K562 (cell line): ENCODE measurements around the gene CERS6. TPM values are rescaled to one million over a fixed set of nuclear protein-coding genes. Genes with fewer than 3 reads are reported as not detected.

Experiments
- ATF1 ChIP-seq, 2 experiments: fragments of 450-650 bp in 1 of 2; IDR thresholded peaks; 2 replicates each; pipeline ENCODE4 v1.6.1; 2016; ENCODE audit warnings: missing compliant biosample characterization in 1 of 2, missing genetic modification characterization in 1 of 2
- CBFA2T3 ChIP-seq: fragments of 450-650 bp; IDR thresholded peaks from 2 replicates; pipeline ENCODE4 v1.6.1; 2017
- CHD1 ChIP-seq: fragments of 200-600 bp; sonication (generic); IDR thresholded peaks from one replicate; pipeline ENCODE4 v1.6.1; 2012; ENCODE audit warnings: mild to moderate bottlenecking, moderate library complexity, low read length, inconsistent platforms
- CREM ChIP-seq: IDR thresholded peaks from 2 replicates; pipeline ENCODE4 v1.6.1; 2014; ENCODE audit warnings: antibody characterized with exemption, low read depth
- CXXC5 ChIP-seq: fragments of 250-450 bp; sonication (Bioruptor Pico); IDR thresholded peaks from 2 replicates; pipeline ENCODE4 v1.8.0; 2022; ENCODE audit warnings: inconsistent platforms, mild to moderate bottlenecking, moderate library complexity
- EZH2 ChIP-seq: IDR thresholded peaks from 2 replicates; pipeline ENCODE4 v1.6.1; 2012; ENCODE audit warnings: low read depth, mild to moderate bottlenecking, inconsistent platforms, low read length, borderline replicate concordance
- FOXJ3 ChIP-seq: sonication (generic); formaldehyde crosslinking; IDR thresholded peaks from 2 replicates; pipeline ENCODE4 v1.4.0; 2020; ENCODE audit warnings: mild to moderate bottlenecking, missing genetic modification reagents
- GATAD2B ChIP-seq: fragments of 450-650 bp; IDR thresholded peaks from 2 replicates; pipeline ENCODE4 v1.6.1; 2017; ENCODE audit warnings: mild to moderate bottlenecking, borderline replicate concordance
- HDAC1 ChIP-seq, 2 experiments: fragments of 450-650 bp; IDR thresholded peaks; 2 replicates each; pipeline ENCODE4 v1.6.1; 2016 to 2017; ENCODE audit warnings: inconsistent platforms in 1 of 2, mild to moderate bottlenecking in 1 of 2, moderate library complexity in 1 of 2
- JUND ChIP-seq, 2 experiments: IDR thresholded peaks; 2 replicates in 1 of 2; 3 replicates in 1 of 2; pipeline ENCODE4 v1.6.1; 2011; ENCODE audit warnings: borderline replicate concordance in 2 of 2, low read depth in 2 of 2, low read length in 2 of 2, improper control_type of control experiment in 1 of 2, missing biosample characterization in 1 of 2, missing genetic modification characterization in 1 of 2, missing genetic modification reagents in 1 of 2
- MAZ ChIP-seq, 2 experiments: fragments of 450-650 bp in 1 of 2; sonication (generic) in 1 of 2; formaldehyde crosslinking; IDR thresholded peaks in 1 of 2; conservative IDR thresholded peaks in 1 of 2; 2 replicates each; pipeline versions ENCODE4 v1.4.0 to v1.5.0; 2020; ENCODE audit warnings: mild to moderate bottlenecking in 1 of 2, missing genetic modification reagents in 1 of 2
- NRF1 ChIP-seq, 2 experiments: fragments of 450-650 bp; IDR thresholded peaks in 1 of 2; conservative IDR thresholded peaks in 1 of 2; 2 replicates each; pipeline ENCODE4 v1.6.1; 2014; ENCODE audit warnings: mild to moderate bottlenecking in 2 of 2
- POLR2AphosphoS2 ChIP-seq: IDR thresholded peaks from 2 replicates; pipeline ENCODE4 v1.6.1; 2012; ENCODE audit warnings: low read length, improper control_type of control experiment
- RBM15 ChIP-seq: fragments of 200-400 bp; formaldehyde crosslinking; IDR thresholded peaks from 2 replicates; pipeline ENCODE4 v1.6.1; 2018; ENCODE audit warnings: mild to moderate bottlenecking, low read length, moderate library complexity; ENCODE audit not compliant: insufficient read depth
- RFX7 ChIP-seq: fragments of 250-450 bp; sonication (Bioruptor Pico); IDR thresholded peaks from 2 replicates; pipeline ENCODE4 v1.5.1; 2021; ENCODE audit warnings: mild to moderate bottlenecking
- SMC3 ChIP-seq: conservative IDR thresholded peaks from 2 replicates; pipeline ENCODE4 v1.6.1; 2011; ENCODE audit warnings: low read depth, low read length, improper control_type of control experiment; ENCODE audit not compliant: insufficient read depth
- SRSF7 ChIP-seq: fragments of 200-400 bp; formaldehyde crosslinking; optimal IDR thresholded peaks from 2 replicates; pipeline ENCODE3; 2017; ENCODE audit warnings: mild to moderate bottlenecking, low read depth, low read length
- TAF9B ChIP-seq: fragments of 450-650 bp; IDR thresholded peaks from 2 replicates; pipeline ENCODE4 v1.6.1; 2018; ENCODE audit warnings: mild to moderate bottlenecking; ENCODE audit not compliant: partially characterized antibody
- TAL1 ChIP-seq: fragments of 450-650 bp; IDR thresholded peaks from 2 replicates; pipeline ENCODE4 v1.6.1; 2016; ENCODE audit warnings: mild to moderate bottlenecking
- TFAM ChIP-seq: fragments of 250-450 bp; sonication (Bioruptor Pico); conservative IDR thresholded peaks from 2 replicates; pipeline ENCODE4 v1.5.0; 2021; ENCODE audit warnings: mild to moderate bottlenecking, moderate library complexity
- ZBTB26 ChIP-seq: fragments of 450-650 bp; formaldehyde crosslinking; IDR thresholded peaks from 2 replicates; pipeline ENCODE4 v1.4.0; 2022; ENCODE audit warnings: missing genetic modification characterization
- ZNF134 ChIP-seq: fragments of 250-450 bp; sonication (Bioruptor Pico); conservative IDR thresholded peaks from 2 replicates; pipeline ENCODE4 v1.4.0; 2020
- polyA plus RNA-seq, 8 experiments: library from polyadenylated mRNA; depleted of rRNA in 4 of 8; stranded (reverse) in 5 of 8; unstranded in 3 of 8; fragments of >200 nt; fragmentation: Nextera tagmentation in 2 of 8; fragmentation: Illumina TruSeq in 1 of 8; extraction: Ambion mirVana in 2 of 8; extraction: Trizol in 1 of 8; gene quantifications; 2 replicates each; pipeline versions ENCODE4 v1.2.1 to v1.2.3, GENCODE V29; 2011 to 2014; ENCODE audit warnings: inconsistent platforms in 1 of 8, missing spikeins in 1 of 8
- total RNA-seq, 7 experiments: library from RNA; depleted of rRNA in 6 of 7; stranded (reverse); fragments of >200 nt in 6 of 7; fragmentation: Illumina TruSeq in 2 of 7; extraction: Trizol in 2 of 7; gene quantifications; 2 replicates each; pipeline versions ENCODE4 v1.2.1 to v1.2.3, GENCODE V29; 2011 to 2021; ENCODE audit warnings: low replicate concordance in 1 of 7
- TF ChIP-seq, protein P1 (sequence below): fragments of 450-650 bp; formaldehyde crosslinking; IDR thresholded peaks from 2 replicates; pipeline ENCODE4 v1.4.0; 2020; ENCODE audit warnings: mild to moderate bottlenecking, moderate library complexity
- TF ChIP-seq, protein P2 (sequence below), 2 experiments: fragments of 450-650 bp; conservative IDR thresholded peaks; 2 replicates each; pipeline ENCODE4 v1.6.1; 2017; ENCODE audit warnings: mild to moderate bottlenecking in 2 of 2, moderate library complexity in 2 of 2

Gene CERS6
- total and polyA plus RNA-seq, 9 of the 15 experiments (the other 6 are each of a cell fraction or from before 2014, with no cell fraction given), result 1.6 to 13.6 (median 11.4) TPM

DNA sequence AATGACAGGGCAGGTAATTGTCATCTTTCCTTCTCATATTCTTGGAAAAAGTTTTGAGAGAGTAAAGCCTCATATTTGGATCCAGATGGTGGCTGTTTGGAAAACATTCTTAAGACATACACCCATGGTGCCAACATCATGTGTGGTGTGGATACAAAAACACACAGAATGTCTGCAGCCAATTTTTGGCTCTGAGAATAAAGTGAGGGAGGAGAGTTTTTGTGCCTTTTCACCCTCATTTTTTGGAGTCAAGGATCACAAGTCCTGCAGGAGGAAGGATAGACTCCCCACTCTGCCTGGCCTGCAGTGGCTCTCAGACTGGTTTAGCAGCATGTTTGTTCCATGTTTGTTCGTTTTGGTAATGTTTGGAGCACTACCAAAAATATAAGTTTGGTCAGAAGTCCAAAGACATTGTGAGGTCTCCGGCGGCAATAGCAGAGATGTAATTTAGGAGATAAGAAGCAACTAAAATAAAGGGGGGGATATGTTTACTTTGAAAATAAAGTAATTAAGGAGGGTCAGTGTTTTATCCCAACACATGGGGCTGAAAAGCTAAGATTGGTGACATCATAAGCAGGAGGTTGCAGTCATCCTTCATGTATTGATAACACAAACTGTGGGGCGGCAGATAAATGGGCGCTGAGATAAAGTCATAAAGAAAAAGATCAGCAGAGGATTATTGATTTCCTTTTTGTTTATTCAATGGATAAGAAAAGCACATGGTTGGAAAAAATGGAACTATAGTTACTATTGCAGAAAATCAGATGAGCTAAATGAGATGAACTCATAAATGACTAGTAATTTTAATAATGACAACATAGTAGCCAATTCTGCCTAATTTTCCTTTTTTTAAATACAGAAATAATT is 347.0 kb downstream of the CERS6 start (continued):
- TF ChIP-seq EZH2, result no peak
- TF ChIP-seq HDAC1 (IDR thresholded peaks at IDR 0.05), result 0 out of 4 replicates have a peak, but pooled peaks have one; percentile 2 to 33
- TF ChIP-seq GATAD2B, result peak; percentile 79; the same call in 1 of the 2 replicates
- peak; percentile 88 for TF ChIP-seq CBFA2T3
- TF ChIP-seq, protein P1, sequence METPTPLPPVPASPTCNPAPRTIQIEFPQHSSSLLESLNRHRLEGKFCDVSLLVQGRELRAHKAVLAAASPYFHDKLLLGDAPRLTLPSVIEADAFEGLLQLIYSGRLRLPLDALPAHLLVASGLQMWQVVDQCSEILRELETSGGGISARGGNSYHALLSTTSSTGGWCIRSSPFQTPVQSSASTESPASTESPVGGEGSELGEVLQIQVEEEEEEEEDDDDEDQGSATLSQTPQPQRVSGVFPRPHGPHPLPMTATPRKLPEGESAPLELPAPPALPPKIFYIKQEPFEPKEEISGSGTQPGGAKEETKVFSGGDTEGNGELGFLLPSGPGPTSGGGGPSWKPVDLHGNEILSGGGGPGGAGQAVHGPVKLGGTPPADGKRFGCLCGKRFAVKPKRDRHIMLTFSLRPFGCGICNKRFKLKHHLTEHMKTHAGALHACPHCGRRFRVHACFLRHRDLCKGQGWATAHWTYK, result 0 out of 2 replicates have a peak, but pooled peaks have one; percentile 33
- TF ChIP-seq, protein P2, sequence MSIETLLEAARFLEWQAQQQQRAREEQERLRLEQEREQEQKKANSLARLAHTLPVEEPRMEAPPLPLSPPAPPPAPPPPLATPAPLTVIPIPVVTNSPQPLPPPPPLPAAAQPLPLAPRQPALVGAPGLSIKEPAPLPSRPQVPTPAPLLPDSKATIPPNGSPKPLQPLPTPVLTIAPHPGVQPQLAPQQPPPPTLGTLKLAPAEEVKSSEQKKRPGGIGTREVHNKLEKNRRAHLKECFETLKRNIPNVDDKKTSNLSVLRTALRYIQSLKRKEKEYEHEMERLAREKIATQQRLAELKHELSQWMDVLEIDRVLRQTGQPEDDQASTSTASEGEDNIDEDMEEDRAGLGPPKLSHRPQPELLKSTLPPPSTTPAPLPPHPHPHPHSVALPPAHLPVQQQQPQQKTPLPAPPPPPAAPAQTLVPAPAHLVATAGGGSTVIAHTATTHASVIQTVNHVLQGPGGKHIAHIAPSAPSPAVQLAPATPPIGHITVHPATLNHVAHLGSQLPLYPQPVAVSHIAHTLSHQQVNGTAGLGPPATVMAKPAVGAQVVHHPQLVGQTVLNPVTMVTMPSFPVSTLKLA (conservative IDR thresholded peaks at IDR 0.05), result peak; percentile 17 to 43; a peak in 1 of 4 replicates
- TF ChIP-seq CHD1, result no peak
- TF ChIP-seq NRF1 (conservative IDR thresholded peaks at IDR 0.05 in 1 of 2, IDR thresholded peaks at IDR 0.05 in 1 of 2), result peak in 1 of 2 experiments; percentile 3; a peak in 1 of 4 replicates
- no peak for TF ChIP-seq FOXJ3 (CRISPR knock-in tag)
- no peak for TF ChIP-seq RBM15
- no peak for TF ChIP-seq ZNF134 (CRISPR knock-in tag)
- TF ChIP-seq SMC3, result no peak
- TF ChIP-seq SRSF7, result no peak
- TF ChIP-seq TAF9B, result peak; percentile 35
- TF ChIP-seq RFX7 (CRISPR knock-in tag), result 0 out of 2 replicates have a peak, but pooled peaks have one; percentile 5
- peak in 1 of 2 experiments; percentile 50; a peak in 2 of 4 replicates for TF ChIP-seq MAZ (CRISPR knock-in tag; conservative IDR thresholded peaks at IDR 0.05 in 1 of 2, IDR thresholded peaks at IDR 0.05 in 1 of 2)
- TF ChIP-seq CXXC5 (CRISPR knock-in tag), result no peak; the same call in none of the 2 replicates
- no peak for TF ChIP-seq ZBTB26 (CRISPR knock-in tag)
- peak; percentile 87 for TF ChIP-seq CREM
- peak; percentile 88 for TF ChIP-seq JUND (IDR thresholded peaks at IDR 0.05; ENCODE audit: borderline replicate concordance, low read depth, low read length)
- TF ChIP-seq JUND (tag; IDR thresholded peaks at IDR 0.05; ENCODE audit: borderline replicate concordance, low read depth, low read length), result peak; percentile 74; the same call in 1 of the 3 replicates
- TF ChIP-seq TAL1, result peak; percentile 64
- no peak for TF ChIP-seq POLR2AphosphoS2
- no peak for TF ChIP-seq TFAM (CRISPR knock-in tag)
- no peak for TF ChIP-seq ATF1 (CRISPR knock-in tag; IDR thresholded peaks at IDR 0.05)
- TF ChIP-seq ATF1 (tag; IDR thresholded peaks at IDR 0.05), result peak; percentile 83
